RWPE2 (cell line): ENCODE results near the gene DIP2C.

Experiments used
- ATAC-seq: fragments of 200-7000 bp; cut with Tn5 transposase; 3 replicates; pipeline ENCODE4 v1.9.1; 2021; ENCODE audit warnings: low read depth
- DNase-seq: peaks from one replicate; pipeline ENCODE4 v3.0.0-alpha.2; 2020; ENCODE audit warnings: low spot score
- H3K27ac ChIP-seq: fragments of 450-650 bp; 2 replicates; pipeline ENCODE4 v1.5.1; 2017; ENCODE audit warnings: mild to moderate bottlenecking; ENCODE audit not compliant: poor library complexity, severe bottlenecking
- H3K27me3 ChIP-seq: fragments of 250-450 bp; sonication (Bioruptor Pico); 2 replicates; pipeline ENCODE4 v1.5.1; 2021; ENCODE audit warnings: mild to moderate bottlenecking, moderate library complexity; ENCODE audit not compliant: insufficient read depth, poor library complexity, severe bottlenecking
- H3K36me3 ChIP-seq: fragments of 250-450 bp; sonication (Bioruptor Pico); 2 replicates; pipeline ENCODE4 v1.5.1; 2020; ENCODE audit warnings: low read depth, mild to moderate bottlenecking, moderate library complexity
- H3K4me1 ChIP-seq: fragments of 250-450 bp; sonication (Bioruptor Pico); 2 replicates; pipeline ENCODE4 v1.5.1; 2021; ENCODE audit warnings: mild to moderate bottlenecking, moderate library complexity; ENCODE audit not compliant: insufficient read depth, poor library complexity, severe bottlenecking
- H3K4me3 ChIP-seq: fragments of 250-450 bp; sonication (Bioruptor Pico); 2 replicates; pipeline ENCODE4 v1.5.1; 2021; ENCODE audit warnings: mild to moderate bottlenecking, moderate library complexity; ENCODE audit not compliant: severe bottlenecking
- H3K9me3 ChIP-seq: fragments of 250-450 bp; sonication (Bioruptor Pico); 2 replicates; pipeline ENCODE4 v1.5.1; 2021; ENCODE audit warnings: mild to moderate bottlenecking, moderate library complexity; ENCODE audit not compliant: severe bottlenecking
- TF ChIP-seq, protein P1 (sequence below): fragments of 450-650 bp; IDR thresholded peaks from one replicate; pipeline ENCODE4 v1.5.1; 2017; ENCODE audit warnings: mild to moderate bottlenecking, moderate library complexity; ENCODE audit not compliant: poor library complexity, severe bottlenecking

Gene DIP2C

DNA sequence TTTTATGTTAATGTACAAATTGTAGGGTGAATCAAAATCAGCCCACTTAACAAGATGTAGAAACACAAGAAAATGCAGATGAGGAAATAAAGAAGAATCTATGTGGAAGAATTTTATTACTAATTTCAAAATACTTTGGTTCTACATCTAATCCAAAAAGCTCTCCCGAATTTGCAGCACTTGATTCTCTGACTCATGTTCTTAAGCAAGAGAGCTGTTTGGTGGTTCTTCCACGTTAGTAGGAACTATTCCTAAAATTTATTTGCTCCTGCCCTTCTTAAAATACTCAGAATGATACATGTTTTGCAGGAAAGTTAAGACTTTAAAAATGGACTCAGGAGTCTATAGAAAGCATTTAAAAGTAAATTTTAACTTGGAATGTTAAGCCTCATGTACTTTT, 462.5 kb downstream of the DIP2C start:
- H3K36me3 ChIP-seq, result no peaks in the 10 kb centered on the region; the same call in 1 of the 2 replicates
- DNase-seq (no peak), ATAC-seq (no peak)
- H3K4me3 ChIP-seq, result no peak overlapping the region
- H3K9me3 ChIP-seq, result no peaks in the 10 kb centered on the region
- no peak overlapping the region for H3K27ac ChIP-seq
- TF ChIP-seq, protein P1, sequence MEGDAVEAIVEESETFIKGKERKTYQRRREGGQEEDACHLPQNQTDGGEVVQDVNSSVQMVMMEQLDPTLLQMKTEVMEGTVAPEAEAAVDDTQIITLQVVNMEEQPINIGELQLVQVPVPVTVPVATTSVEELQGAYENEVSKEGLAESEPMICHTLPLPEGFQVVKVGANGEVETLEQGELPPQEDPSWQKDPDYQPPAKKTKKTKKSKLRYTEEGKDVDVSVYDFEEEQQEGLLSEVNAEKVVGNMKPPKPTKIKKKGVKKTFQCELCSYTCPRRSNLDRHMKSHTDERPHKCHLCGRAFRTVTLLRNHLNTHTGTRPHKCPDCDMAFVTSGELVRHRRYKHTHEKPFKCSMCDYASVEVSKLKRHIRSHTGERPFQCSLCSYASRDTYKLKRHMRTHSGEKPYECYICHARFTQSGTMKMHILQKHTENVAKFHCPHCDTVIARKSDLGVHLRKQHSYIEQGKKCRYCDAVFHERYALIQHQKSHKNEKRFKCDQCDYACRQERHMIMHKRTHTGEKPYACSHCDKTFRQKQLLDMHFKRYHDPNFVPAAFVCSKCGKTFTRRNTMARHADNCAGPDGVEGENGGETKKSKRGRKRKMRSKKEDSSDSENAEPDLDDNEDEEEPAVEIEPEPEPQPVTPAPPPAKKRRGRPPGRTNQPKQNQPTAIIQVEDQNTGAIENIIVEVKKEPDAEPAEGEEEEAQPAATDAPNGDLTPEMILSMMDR, result no peak
- H3K27me3 ChIP-seq, result no peaks in the 10 kb centered on the region
- H3K4me1 ChIP-seq, result no peaks in the 10 kb centered on the region

DNA sequence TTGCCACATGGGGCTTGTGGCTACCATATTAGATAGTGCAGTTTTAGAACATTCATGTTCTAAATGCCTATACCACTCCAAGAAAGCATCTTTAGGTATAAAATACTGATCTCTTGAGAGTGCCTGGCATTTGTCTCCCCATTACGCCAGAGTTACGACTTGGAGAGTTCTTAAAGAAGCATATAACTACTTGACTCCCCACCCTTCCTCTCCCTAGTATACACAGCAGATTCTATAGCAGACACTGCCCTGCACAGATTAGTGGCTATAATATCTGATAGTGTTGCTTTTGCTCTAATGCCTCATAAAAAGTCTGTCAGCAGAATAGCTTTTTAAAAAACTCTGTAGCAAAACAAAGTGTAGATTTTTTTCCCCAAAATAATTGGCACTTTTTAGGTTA, 463.4 kb downstream of the DIP2C start:
- no peaks in the 10 kb centered on the region for H3K4me1 ChIP-seq
- H3K27me3 ChIP-seq, result no peaks in the 10 kb centered on the region
- no peaks in the 10 kb centered on the region; the same call in 1 of the 2 replicates for H3K36me3 ChIP-seq
- H3K4me3 ChIP-seq, result no peak overlapping the region
- TF ChIP-seq, protein P1, result no peak
- no peaks in the 10 kb centered on the region for H3K9me3 ChIP-seq
- no peak for ATAC-seq
- DNase-seq, result no peak
- no peak overlapping the region for H3K27ac ChIP-seq

DNA sequence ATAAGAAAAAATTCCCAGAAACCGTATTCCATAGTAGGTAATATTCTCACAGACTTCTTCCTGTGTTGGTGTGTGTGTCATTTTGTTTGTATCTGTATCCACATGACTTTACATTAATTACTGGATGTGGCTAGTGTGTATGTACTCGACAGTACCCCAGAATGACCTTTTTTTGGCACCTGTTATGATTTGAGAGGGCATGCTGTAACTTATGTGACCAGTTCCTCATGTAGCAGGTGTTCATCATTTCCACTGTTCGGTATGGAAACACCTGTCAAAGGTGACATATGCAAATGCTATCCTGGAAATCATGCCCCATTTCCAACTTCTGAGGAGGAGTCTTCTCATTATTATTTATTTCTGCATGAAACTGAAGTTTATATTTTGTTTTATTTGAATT, 464.9 kb downstream of the DIP2C start:
- Histone ChIP-seq H3K4me3 (no peak overlapping the region), H3K27me3 (no peaks in the 10 kb centered on the region), H3K36me3 (no peaks in the 10 kb centered on the region; the same call in 1 of the 2 replicates), H3K9me3 (no peaks in the 10 kb centered on the region), H3K27ac (no peak overlapping the region), H3K4me1 (peaks cover 8% of the 10 kb centered on the region)
- TF ChIP-seq, protein P1, result no peak
- DNase-seq, result no peak
- no peak for ATAC-seq
